ENCODE data around the gene CACHD1.
A peak's percentile ranks its signal among the peaks of the same experiment; 100 is the strongest.

Gene CACHD1

GRCh38 chr1:64523413-64524337 lies 53.7 kb downstream of the CACHD1 start:
- DNase-seq (ENCODE audit: low read depth), result no peak

GRCh38 chr1:64524614-64525013 lies 54.7 kb downstream of the CACHD1 start:
- DNase-seq (ENCODE audit: low read depth), result no peak

- DNase-seq (ENCODE audit: low read depth), result no peak
Observed at GRCh38 chr1:64525116-64525686, 55.3 kb downstream of the CACHD1 start.

GRCh38 chr1:64526312-64526711 lies 56.4 kb downstream of the CACHD1 start:
- no peak for DNase-seq (ENCODE audit: low read depth)

GRCh38 chr1:64527165-64527564 lies 57.2 kb downstream of the CACHD1 start:
- DNase-seq (ENCODE audit: low read depth), result no peak

- DNase-seq (ENCODE audit: low read depth), result no peak
Observed at GRCh38 chr1:64527786-64528185, 57.9 kb downstream of the CACHD1 start.

- DNase-seq (ENCODE audit: low read depth), result no peak
Observed at GRCh38 chr1:64530969-64531692, 61.2 kb downstream of the CACHD1 start.

- no peak for DNase-seq (ENCODE audit: low read depth)
Observed at GRCh38 chr1:64532646-64533045, 62.7 kb downstream of the CACHD1 start.

- DNase-seq (ENCODE audit: low read depth), result no peak
Observed at GRCh38 chr1:64535938-64536835, 66.3 kb downstream of the CACHD1 start.

- DNase-seq (ENCODE audit: low read depth), result no peak
Observed at GRCh38 chr1:64536836-64537490, 67.0 kb downstream of the CACHD1 start.

GRCh38 chr1:64537942-64538341 lies 68.0 kb downstream of the CACHD1 start:
- no peak for DNase-seq (ENCODE audit: low read depth)

- no peak for DNase-seq (ENCODE audit: low read depth)
Observed at GRCh38 chr1:64538389-64538788, 68.5 kb downstream of the CACHD1 start.

GRCh38 chr1:64539289-64539688 lies 69.4 kb downstream of the CACHD1 start:
- no peak for DNase-seq (ENCODE audit: low read depth)

- no peak for DNase-seq (ENCODE audit: low read depth)
Observed at GRCh38 chr1:64539781-64540218, 69.9 kb downstream of the CACHD1 start.

GRCh38 chr1:64540265-64540791 lies 70.4 kb downstream of the CACHD1 start:
- peak; percentile 54 for DNase-seq (ENCODE audit: low read depth)

GRCh38 chr1:64542118-64542517 lies 72.2 kb downstream of the CACHD1 start:
- DNase-seq (ENCODE audit: low read depth), result no peak

GRCh38 chr1:64543831-64544230 lies 73.9 kb downstream of the CACHD1 start:
- no peak for DNase-seq (ENCODE audit: low read depth)

GRCh38 chr1:64545118-64545843 lies 75.4 kb downstream of the CACHD1 start:
- no peak for DNase-seq (ENCODE audit: low read depth)

GRCh38 chr1:64546013-64546412 lies 76.1 kb downstream of the CACHD1 start:
- no peak for DNase-seq (ENCODE audit: low read depth)
